DMS53 treated with DMSO at 0.1 percent for 48 hours (cell line): ENCODE results near the gene F5.
A peak's percentile ranks its signal among the peaks of the same experiment; 100 is the strongest.

Source experiments
- DNase-seq: peaks from one replicate; lab custom pipeline; 2025; ENCODE audit not compliant: unreplicated experiment; lab: John Stamatoyannopoulos, UW

The F5 gene

GRCh38 chr1:169586395-169587255, at the start of gene F5:
Gene F5, minus strand, starts transcription at chr1:169586481. Its CDS starts 95 bp downstream, at chr1:169586386.
- peak; percentile 67 for DNase-seq

GRCh38 chr1:169634877-169635276, 48.6 kb upstream of the F5 start:
- DNase-seq = no peak

GRCh38 chr1:169634145-169634544, 47.9 kb upstream of the F5 start:
- DNase-seq = no peak

GRCh38 chr1:169631249-169631648, 45.0 kb upstream of the F5 start:
- no peak for DNase-seq

- no peak for DNase-seq
These were observed 43.7 kb upstream of the F5 start, which contains the start of gene SELP for GRCh38 chr1:169630006-169630405. Gene SELP, minus strand, starts transcription at chr1:169630124. Its CDS starts 50 bp downstream, at chr1:169630074.

GRCh38 chr1:169624912-169625311, 38.6 kb upstream of the F5 start:
- no peak for DNase-seq

- DNase-seq = no peak
These were observed 37.8 kb upstream of the F5 start for GRCh38 chr1:169624122-169624521.

- DNase-seq = no peak
These were observed 37.0 kb upstream of the F5 start for GRCh38 chr1:169623132-169623926.

- DNase-seq = no peak
These were observed 34.3 kb upstream of the F5 start for GRCh38 chr1:169620565-169620964.

GRCh38 chr1:169618367-169618766, 32.1 kb upstream of the F5 start:
- no peak for DNase-seq

- DNase-seq = no peak
These were observed 29.5 kb upstream of the F5 start for GRCh38 chr1:169615803-169616202.

- DNase-seq = no peak
These were observed 24.6 kb upstream of the F5 start for GRCh38 chr1:169610858-169611257.

GRCh38 chr1:169610108-169610507, 23.8 kb upstream of the F5 start:
- peak; percentile 79 for DNase-seq

GRCh38 chr1:169608226-169608625, 21.9 kb upstream of the F5 start:
- DNase-seq = no peak

- no peak for DNase-seq
These were observed 18.7 kb upstream of the F5 start for GRCh38 chr1:169604781-169605560.

GRCh38 chr1:169601096-169601881, 15.0 kb upstream of the F5 start:
- peak; percentile 27 for DNase-seq

- DNase-seq = no peak
These were observed 9.8 kb upstream of the F5 start for GRCh38 chr1:169595764-169596711.

- no peak for DNase-seq
These were observed 8.1 kb upstream of the F5 start for GRCh38 chr1:169594391-169594790.

- no peak for DNase-seq
These were observed 4.7 kb upstream of the F5 start for GRCh38 chr1:169590932-169591331.
